ENCODE data around the gene MYO7B.
"Not testable (repeated sequence)": the region's sequence is repeated elsewhere in the genome, so short reads cannot be mapped to it uniquely, and the experiment has no call there.

MYO7B gene

DNA sequence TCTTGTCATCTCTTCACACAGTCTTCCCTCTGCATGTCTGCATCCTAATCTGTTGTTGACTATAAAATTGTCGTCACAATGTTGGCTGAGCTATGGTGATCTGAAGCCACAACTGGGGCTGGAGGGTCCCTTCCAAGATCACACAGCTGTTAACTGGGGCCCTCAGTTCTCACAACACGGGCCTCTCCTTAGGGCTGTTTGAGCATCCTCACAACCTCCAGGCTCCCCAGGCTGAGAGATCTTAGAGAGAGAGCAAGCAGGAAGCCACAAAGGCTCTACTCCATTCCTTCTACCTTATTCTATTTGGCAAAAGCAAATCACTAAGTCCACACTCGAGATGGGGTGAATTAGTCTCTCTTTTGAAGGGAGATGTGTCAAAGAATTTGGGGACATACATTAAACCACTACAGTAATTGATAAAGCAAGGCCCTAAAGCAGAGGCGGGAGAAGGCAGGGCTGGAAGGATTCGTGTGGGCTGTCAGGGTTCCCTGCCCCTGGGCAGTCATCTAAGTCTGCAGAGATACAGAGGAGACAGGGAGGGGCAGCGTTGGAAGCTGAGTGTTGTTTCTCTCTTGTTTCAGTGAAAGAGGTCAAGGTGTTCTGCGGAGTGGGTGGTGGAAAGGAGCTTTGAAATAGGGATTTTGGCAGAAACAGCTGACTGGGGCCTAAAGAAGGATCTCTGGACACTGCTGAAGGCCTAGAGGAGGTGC is 15.9 kb downstream of the MYO7B start:
- no peak for DNase-seq (ENCODE audit: low read depth)

- no peak for DNase-seq (ENCODE audit: low read depth)
Measured at GRCh38 chr2:127552336-127552735, 16.9 kb downstream of the MYO7B start.

DNA sequence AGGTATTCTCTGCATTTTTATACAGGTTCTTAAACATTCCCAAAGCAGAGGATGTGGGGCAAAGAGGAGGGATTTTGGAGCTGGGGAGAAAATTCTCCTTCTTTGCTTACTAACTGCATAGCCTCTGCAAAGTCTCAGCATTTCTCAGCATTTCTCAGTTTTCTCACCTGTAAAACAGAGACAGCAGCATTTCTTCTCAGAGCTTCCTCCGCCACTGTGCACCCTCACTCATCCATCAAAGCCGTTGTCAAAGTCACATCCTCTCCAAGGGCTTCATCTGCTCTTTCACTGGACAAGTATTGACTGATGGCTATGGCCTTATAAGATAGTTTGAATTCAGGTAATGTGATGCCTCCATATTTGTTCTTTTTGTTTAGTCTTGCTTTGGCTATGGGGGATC is 17.4 kb downstream of the MYO7B start:
- DNase-seq (ENCODE audit: low read depth): no peak

GRCh38 chr2:127558911-127559310 is 23.4 kb downstream of the MYO7B start:
- DNase-seq (ENCODE audit: low read depth): no peak

GRCh38 chr2:127559454-127559853 is 24.0 kb downstream of the MYO7B start:
- DNase-seq (ENCODE audit: low read depth): no peak

- DNase-seq (ENCODE audit: low read depth): no peak
Measured at GRCh38 chr2:127560201-127560930, 24.9 kb downstream of the MYO7B start.

GRCh38 chr2:127560931-127561280 is 25.4 kb downstream of the MYO7B start:
- DNase-seq (ENCODE audit: low read depth): no peak

DNA sequence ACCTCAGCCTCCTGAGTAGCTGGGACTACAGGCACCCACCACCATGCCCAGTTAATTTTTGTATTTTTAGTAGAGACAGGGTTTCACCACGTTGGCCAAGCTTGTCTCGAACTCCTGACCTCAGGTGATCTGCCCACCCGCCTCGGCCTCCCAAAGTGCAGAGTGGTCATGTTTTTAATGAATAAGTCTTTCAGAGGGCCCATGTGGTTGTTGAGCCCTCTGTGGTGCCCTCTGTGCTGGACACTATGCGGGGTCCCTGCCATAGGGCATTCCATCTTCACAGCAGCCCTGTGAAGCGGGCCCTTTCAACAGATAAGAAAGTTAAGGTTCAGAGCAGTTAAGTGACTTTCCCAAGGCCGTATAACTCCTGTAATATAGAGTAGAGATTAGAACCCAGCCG is 25.9 kb downstream of the MYO7B start:
- no peak for DNase-seq (ENCODE audit: low read depth)

DNA sequence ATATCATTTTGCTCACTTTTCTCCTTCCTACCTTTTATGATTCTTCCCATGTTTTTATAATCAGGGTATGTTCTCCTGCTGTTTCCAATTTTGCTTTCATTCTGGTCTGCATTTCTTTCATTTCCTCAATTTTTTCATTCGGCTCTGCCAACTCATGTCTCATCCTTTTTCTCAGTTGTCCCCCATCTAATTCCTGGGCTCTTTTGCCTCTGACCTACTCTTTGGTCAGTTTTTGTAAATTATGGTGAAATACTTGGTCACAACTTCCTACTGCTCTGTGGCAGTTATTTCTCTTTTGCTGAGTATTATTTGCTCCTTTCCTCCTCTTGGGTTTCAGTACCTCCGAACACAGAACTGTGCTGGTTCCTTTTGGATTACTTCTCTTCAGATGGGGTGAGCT is 27.5 kb downstream of the MYO7B start:
- no peak for DNase-seq (ENCODE audit: low read depth)

- no peak for DNase-seq (ENCODE audit: low read depth)
Measured at GRCh38 chr2:127563458-127564428, 28.3 kb downstream of the MYO7B start.

- no peak for DNase-seq (ENCODE audit: low read depth)
Measured at GRCh38 chr2:127564429-127565260, 29.2 kb downstream of the MYO7B start.

GRCh38 chr2:127565261-127566138 is 30.0 kb downstream of the MYO7B start:
- no peak for DNase-seq (ENCODE audit: low read depth)

GRCh38 chr2:127566139-127566417 is 30.6 kb downstream of the MYO7B start:
- no peak for DNase-seq (ENCODE audit: low read depth)

DNA sequence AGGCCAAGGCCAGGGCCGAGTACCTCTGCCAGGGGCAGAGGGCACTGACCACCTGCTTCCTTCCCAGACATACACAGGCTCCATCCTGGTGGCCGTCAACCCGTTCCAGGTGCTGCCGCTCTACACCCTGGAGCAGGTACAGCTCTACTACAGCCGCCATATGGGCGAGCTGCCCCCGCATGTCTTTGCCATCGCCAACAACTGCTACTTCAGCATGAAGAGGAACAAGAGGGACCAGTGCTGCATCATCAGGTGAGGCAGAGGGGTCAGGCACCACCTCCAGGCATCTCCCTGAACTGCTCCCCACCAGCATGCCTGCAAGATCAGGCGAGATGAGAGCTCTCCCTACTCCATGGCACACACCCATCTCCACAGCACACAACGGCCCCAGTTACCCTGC is 31.1 kb downstream of the MYO7B start:
- no peak for DNase-seq (ENCODE audit: low read depth)

GRCh38 chr2:127567351-127567854 is 31.9 kb downstream of the MYO7B start:
- no peak for DNase-seq (ENCODE audit: low read depth)

DNA sequence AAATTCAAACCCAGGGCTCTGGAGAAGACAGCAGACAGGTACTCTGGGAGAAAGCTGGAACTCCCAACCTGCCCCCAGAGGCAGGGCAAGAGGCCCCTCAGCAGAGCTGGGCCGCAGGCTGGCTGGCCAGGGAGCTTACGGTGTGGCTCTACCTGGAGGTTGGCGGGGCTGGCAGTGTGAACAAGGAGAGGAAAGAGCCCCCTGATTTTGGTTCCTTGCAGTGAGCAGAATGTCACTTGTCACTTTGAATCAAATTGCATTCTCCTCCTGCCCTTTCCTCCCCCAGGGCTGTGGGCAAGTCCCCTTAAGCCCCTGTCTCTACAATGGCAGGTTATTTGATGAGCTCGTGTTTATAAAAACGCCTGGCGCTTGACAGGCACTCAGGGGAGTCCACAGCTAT is 32.6 kb downstream of the MYO7B start:
- DNase-seq (ENCODE audit: low read depth): no peak

GRCh38 chr2:127569666-127570065 is 34.2 kb downstream of the MYO7B start:
- DNase-seq (ENCODE audit: low read depth): no peak

- DNase-seq (ENCODE audit: low read depth): no peak
Measured at GRCh38 chr2:127570282-127571250, 35.1 kb downstream of the MYO7B start.

DNA sequence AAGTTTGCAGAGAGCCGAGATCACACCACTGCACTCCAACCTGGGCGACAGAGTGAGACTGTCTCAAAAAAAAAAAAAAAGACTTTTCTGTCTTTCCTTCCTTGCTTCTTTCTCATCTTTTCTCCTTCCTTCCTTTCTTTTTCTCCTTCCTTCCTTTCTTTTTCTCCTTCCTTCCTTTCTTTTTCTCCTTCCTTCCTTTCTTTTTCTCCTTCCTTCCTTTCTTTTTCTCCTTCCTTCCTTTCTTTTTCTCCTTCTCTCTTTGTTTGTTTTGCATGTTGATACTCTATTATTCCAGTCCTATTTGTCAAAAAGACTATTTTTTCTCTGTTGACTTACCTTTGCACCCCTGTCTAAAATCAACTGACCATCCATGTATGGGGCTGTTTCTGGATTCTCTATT is 36.9 kb downstream of the MYO7B start:
- not testable (repeated sequence) for DNase-seq (ENCODE audit: low read depth)
